ENCODE measurements around the gene HDAC4.

DNA sequence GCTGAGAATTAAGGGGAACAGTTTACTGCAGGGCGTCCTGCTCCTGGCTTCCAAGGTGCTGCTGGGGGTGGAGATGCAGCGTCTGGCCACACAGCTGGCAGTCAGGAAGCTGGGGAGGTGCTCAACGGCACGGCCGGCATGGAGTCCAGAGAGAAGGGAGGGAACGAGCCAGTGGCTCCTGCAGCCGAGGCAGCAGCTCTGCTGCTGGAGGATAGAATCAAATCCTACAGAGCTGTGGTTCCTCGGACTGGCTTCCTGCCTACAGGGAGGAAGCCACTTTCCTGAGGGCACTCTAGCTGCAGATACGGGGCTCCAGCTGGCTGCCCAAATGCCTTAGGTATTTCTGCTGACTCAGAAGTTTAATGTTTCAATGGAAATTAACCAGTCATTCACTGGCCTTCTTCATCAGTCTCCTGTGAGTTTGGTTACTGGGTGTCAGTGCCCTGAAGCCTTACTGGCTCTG is 286.7 kb downstream of the HDAC4 start:
- TF ChIP-seq, protein P1, sequence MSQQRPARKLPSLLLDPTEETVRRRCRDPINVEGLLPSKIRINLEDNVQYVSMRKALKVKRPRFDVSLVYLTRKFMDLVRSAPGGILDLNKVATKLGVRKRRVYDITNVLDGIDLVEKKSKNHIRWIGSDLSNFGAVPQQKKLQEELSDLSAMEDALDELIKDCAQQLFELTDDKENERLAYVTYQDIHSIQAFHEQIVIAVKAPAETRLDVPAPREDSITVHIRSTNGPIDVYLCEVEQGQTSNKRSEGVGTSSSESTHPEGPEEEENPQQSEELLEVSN (IDR thresholded peaks at IDR 0.05; ENCODE audit: borderline replicate concordance, low read depth) = no peak
- no peak for TF ChIP-seq JUNB (IDR thresholded peaks at IDR 0.05)
- TF ChIP-seq, protein P2, sequence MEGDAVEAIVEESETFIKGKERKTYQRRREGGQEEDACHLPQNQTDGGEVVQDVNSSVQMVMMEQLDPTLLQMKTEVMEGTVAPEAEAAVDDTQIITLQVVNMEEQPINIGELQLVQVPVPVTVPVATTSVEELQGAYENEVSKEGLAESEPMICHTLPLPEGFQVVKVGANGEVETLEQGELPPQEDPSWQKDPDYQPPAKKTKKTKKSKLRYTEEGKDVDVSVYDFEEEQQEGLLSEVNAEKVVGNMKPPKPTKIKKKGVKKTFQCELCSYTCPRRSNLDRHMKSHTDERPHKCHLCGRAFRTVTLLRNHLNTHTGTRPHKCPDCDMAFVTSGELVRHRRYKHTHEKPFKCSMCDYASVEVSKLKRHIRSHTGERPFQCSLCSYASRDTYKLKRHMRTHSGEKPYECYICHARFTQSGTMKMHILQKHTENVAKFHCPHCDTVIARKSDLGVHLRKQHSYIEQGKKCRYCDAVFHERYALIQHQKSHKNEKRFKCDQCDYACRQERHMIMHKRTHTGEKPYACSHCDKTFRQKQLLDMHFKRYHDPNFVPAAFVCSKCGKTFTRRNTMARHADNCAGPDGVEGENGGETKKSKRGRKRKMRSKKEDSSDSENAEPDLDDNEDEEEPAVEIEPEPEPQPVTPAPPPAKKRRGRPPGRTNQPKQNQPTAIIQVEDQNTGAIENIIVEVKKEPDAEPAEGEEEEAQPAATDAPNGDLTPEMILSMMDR (IDR thresholded peaks at IDR 0.05) = no peak
- TF ChIP-seq CHD2 (IDR thresholded peaks at IDR 0.05; ENCODE audit: low read length, partially characterized antibody) = no peak
- no peak for TF ChIP-seq EHMT2 (IDR thresholded peaks at IDR 0.05; ENCODE audit: low read depth)
- TF ChIP-seq, protein P3, sequence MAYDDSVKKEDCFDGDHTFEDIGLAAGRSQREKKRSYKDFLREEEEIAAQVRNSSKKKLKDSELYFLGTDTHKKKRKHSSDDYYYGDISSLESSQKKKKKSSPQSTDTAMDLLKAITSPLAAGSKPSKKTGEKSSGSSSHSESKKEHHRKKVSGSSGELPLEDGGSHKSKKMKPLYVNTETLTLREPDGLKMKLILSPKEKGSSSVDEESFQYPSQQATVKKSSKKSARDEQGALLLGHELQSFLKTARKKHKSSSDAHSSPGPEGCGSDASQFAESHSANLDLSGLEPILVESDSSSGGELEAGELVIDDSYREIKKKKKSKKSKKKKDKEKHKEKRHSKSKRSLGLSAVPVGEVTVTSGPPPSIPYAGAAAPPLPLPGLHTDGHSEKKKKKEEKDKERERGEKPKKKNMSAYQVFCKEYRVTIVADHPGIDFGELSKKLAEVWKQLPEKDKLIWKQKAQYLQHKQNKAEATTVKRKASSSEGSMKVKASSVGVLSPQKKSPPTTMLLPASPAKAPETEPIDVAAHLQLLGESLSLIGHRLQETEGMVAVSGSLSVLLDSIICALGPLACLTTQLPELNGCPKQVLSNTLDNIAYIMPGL (CRISPR knock-in tag; IDR thresholded peaks at IDR 0.05; ENCODE audit: borderline replicate concordance) = no peak
- no peak for TF ChIP-seq POLR2A (IDR thresholded peaks at IDR 0.05; ENCODE audit: low read length)
- TF ChIP-seq, protein P4, sequence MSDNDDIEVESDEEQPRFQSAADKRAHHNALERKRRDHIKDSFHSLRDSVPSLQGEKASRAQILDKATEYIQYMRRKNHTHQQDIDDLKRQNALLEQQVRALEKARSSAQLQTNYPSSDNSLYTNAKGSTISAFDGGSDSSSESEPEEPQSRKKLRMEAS (IDR thresholded peaks at IDR 0.05) = no peak
- TF ChIP-seq RCOR1 (IDR thresholded peaks at IDR 0.05; ENCODE audit: low read depth, low read length) = no peak
- TF ChIP-seq GATA3 (IDR thresholded peaks at IDR 0.05; ENCODE audit: borderline replicate concordance) = no peak
- TF ChIP-seq HDAC2 (IDR thresholded peaks at IDR 0.05) = no peak
- no peak for TF ChIP-seq SMC3 (IDR thresholded peaks at IDR 0.05)
- TF ChIP-seq CHD4 (IDR thresholded peaks at IDR 0.05; ENCODE audit: borderline replicate concordance) = no peak

Measured in A549 (cell line).